UCSD-AML1 (cell line): Measurements from ENCODE around the gene FRMPD2.

Experiments
- DNase-seq: peaks from one replicate; lab custom pipeline; 2025; ENCODE audit not compliant: unreplicated experiment; lab: John Stamatoyannopoulos, UW

The FRMPD2 gene

GRCh38 chr10:48274636-48275035 is at the start of gene FRMPD2:
Gene FRMPD2, minus strand, starts transcription at chr10:48274696. Its CDS starts 129 bp downstream, at chr10:48274567.
- no peak for DNase-seq

GRCh38 chr10:48322017-48322416 is 47.5 kb upstream of the FRMPD2 start:
- no peak for DNase-seq

GRCh38 chr10:48317321-48317990 is 43.0 kb upstream of the FRMPD2 start:
- DNase-seq: no peak

- no peak for DNase-seq
Observed at GRCh38 chr10:48316236-48316635, 41.7 kb upstream of the FRMPD2 start.

GRCh38 chr10:48314107-48314506 is 39.6 kb upstream of the FRMPD2 start:
- DNase-seq: no peak

- DNase-seq: no peak
Observed at GRCh38 chr10:48309711-48310226, 35.3 kb upstream of the FRMPD2 start.

GRCh38 chr10:48307711-48308018 is 33.2 kb upstream of the FRMPD2 start:
- DNase-seq: no peak

- DNase-seq: peak; percentile 73
Observed at GRCh38 chr10:48306870-48307710, 32.6 kb upstream of the FRMPD2 start.

GRCh38 chr10:48306265-48306869 is 31.9 kb upstream of the FRMPD2 start, which contains the start of gene MAPK8:
Gene MAPK8, plus strand, starts transcription at chr10:48306677. Its CDS starts 94,984 bp downstream, at chr10:48401661.
- peak; percentile 92 for DNase-seq

GRCh38 chr10:48305905-48306264 is 31.4 kb upstream of the FRMPD2 start:
- no peak for DNase-seq

- no peak for DNase-seq
Observed at GRCh38 chr10:48302515-48303476, 28.3 kb upstream of the FRMPD2 start.

GRCh38 chr10:48300556-48300955 is 26.1 kb upstream of the FRMPD2 start:
- DNase-seq: no peak

- DNase-seq: no peak
Observed at GRCh38 chr10:48299692-48300091, 25.2 kb upstream of the FRMPD2 start.

- no peak for DNase-seq
Observed at GRCh38 chr10:48299066-48299465, 24.6 kb upstream of the FRMPD2 start.

- DNase-seq: no peak
Observed at GRCh38 chr10:48296576-48297098, 22.1 kb upstream of the FRMPD2 start.

GRCh38 chr10:48294431-48294830 is 19.9 kb upstream of the FRMPD2 start:
- DNase-seq: no peak

GRCh38 chr10:48292616-48293015 is 18.1 kb upstream of the FRMPD2 start:
- no peak for DNase-seq

- DNase-seq: no peak
Observed at GRCh38 chr10:48291190-48291589, 16.7 kb upstream of the FRMPD2 start.

- DNase-seq: no peak
Observed at GRCh38 chr10:48290286-48290685, 15.8 kb upstream of the FRMPD2 start.

GRCh38 chr10:48289501-48290238 is 15.2 kb upstream of the FRMPD2 start:
- peak; percentile 43 for DNase-seq
